Measurements from ENCODE around the gene CEP63.

Gene CEP63

GRCh38 chr3:134485718-134486576 is at the start of gene CEP63, which contains the start of gene ANAPC13:
Gene CEP63 (plus strand): TSS chr3:134486057. CDS start chr3:134495321, 9,264 bp downstream.
Gene ANAPC13 (minus strand): TSS chr3:134485985. CDS start chr3:134482904, 3,081 bp downstream.
- peak; percentile 78 to 84 for DNase-seq (ENCODE audit: low read depth in 2 of 2)

- no peak for DNase-seq (ENCODE audit: low read depth in 2 of 2)
Measured at GRCh38 chr3:134437211-134437752, 48.6 kb upstream of the CEP63 start.

DNA sequence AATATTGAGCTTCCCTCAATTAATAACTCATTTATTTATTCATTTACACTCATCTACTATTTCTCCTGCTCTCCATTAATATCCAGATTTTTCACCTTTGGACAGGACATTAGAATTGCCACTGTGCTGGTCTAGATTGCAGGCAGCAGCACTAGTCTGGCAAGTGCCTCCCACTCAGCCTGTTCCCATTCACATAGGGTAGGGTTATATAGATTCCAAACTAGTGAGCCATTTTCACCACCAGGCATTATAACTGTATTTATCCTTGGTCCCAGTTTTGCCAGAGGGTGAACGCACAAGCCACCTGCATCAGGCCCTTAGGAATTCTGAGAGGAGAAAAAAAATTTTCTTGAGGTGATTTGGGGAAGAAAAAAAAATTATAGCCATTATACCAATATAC is 44.5 kb upstream of the CEP63 start:
- no peak for DNase-seq (ENCODE audit: low read depth in 2 of 2)

- no peak for DNase-seq (ENCODE audit: low read depth in 2 of 2)
Measured at GRCh38 chr3:134441821-134442220, 44.0 kb upstream of the CEP63 start.

DNA sequence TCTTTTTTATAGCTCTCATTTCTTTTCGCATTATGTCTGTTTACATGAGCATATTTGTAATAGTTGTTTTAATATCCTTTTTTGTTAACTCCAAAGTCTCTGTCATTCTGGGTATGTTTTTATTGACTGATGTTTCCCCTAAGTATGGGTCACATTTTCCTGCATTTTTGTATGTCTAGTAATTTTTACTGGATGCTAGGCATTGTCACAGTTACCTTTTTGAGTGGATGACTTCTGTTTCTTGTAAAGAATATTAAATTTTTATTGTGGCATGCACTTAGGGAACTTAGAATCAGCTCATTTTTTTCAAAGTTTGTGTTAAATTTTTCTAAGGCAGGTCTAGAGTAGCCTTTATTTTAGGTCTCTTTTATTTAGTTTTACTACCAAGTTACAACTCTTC is 40.8 kb upstream of the CEP63 start:
- no peak for DNase-seq (ENCODE audit: low read depth in 2 of 2)

- DNase-seq (ENCODE audit: low read depth in 2 of 2) = no peak
Measured at GRCh38 chr3:134445636-134446035, 40.2 kb upstream of the CEP63 start.

DNA sequence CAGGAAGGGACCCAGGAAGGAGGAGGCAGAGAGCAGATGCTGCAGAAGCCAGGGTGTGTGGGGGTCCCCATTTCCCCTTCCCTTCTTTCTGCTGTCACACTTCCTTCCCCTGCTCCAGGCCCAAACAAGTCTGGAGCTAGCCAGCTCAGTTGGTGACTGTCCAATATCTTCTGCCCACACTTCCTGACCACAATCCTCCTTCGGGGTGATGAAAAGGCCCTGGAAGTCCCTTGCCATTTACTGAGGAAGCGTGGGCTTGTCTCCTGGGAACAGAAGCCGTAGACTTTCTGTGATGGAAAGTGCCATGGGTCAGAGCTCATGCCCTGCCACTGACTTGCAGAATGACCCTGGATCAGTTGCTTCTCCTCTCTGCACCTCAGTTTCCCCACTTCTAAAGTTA is 39.1 kb upstream of the CEP63 start:
- DNase-seq (ENCODE audit: low read depth in 2 of 2) = no peak

- DNase-seq (ENCODE audit: low read depth in 2 of 2) = no peak
Measured at GRCh38 chr3:134447351-134447750, 38.5 kb upstream of the CEP63 start.

DNA sequence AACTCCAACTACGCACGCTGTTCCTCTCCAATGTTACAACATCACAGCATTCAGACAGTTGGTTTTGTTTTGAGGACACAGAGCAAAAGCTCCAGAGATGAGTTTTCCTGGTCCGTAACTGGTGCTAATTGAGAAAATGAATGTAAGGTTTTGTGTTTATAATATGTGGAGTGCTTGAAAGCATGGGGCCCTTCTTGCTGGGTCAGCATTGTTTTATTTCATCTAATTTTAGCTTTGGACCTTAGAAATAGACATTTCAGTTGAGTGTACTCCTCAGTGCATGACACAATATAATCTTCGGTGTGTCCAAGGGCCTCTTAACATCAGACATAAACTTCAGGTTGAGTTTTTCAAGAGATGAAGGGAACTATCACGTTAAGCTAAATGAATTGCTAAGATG is 37.2 kb upstream of the CEP63 start:
- no peak for DNase-seq (ENCODE audit: low read depth in 2 of 2)

GRCh38 chr3:134449277-134449676 is 36.6 kb upstream of the CEP63 start:
- no peak for DNase-seq (ENCODE audit: low read depth in 2 of 2)

GRCh38 chr3:134449951-134450350 is 35.9 kb upstream of the CEP63 start:
- DNase-seq (ENCODE audit: low read depth in 2 of 2) = no peak

- no peak for DNase-seq (ENCODE audit: low read depth in 2 of 2)
Measured at GRCh38 chr3:134453631-134454030, 32.2 kb upstream of the CEP63 start.

DNA sequence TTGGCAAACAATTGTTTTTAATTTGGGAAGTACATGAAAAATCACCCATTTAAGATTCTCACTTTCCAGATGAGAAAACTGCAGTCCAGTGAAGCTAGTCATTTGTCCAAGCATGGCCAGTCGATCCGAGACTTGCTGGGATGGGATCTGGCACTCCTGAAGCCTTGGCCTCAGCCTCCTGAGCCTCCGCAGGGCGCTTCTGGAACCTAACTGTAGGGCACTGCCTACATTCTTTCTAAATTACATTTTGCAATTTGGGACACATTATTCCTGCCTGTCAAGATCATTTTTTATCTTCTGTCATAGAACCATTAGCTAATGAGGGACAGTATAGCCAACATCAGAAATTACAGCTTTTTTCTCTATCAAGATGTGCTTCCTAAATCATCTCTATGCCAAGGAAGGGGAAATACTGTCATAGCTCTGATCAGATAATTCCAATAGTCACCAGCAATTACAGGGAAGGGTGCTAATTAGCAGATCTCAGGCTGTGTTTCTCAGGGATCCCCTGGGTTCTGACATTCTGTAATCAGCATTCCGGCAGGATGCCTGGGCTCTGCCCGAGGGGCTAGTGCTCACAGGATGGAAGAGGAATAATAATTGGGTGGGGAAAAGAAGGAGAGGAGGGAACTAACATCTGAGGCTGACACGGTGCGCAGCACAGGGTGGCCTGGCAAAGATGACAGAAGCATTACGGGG is 28.3 kb upstream of the CEP63 start:
- no peak for DNase-seq (ENCODE audit: low read depth in 2 of 2)

GRCh38 chr3:134458406-134458945 is 27.4 kb upstream of the CEP63 start:
- DNase-seq (ENCODE audit: low read depth in 2 of 2) = no peak

GRCh38 chr3:134459562-134459961 is 26.3 kb upstream of the CEP63 start:
- no peak for DNase-seq (ENCODE audit: low read depth in 2 of 2)

DNA sequence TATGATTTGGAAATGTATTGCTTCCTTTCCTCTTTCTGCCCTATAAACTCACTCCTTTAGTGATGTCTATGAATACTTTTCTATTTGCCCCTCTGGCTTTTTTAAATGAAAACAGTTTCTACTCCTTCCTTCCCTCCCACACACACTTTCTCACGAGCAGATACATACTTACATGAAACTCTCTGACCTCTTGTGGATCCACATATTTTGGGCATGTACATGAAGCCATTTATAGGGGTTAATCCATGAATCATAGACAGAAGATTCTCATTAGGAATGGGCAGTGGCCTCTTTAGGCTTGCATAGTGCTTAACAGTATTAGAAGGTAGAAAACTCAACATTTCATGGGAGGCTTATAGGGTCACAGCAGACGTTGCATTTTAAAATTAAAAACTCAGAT is 24.9 kb upstream of the CEP63 start:
- DNase-seq (ENCODE audit: low read depth in 2 of 2) = no peak

DNA sequence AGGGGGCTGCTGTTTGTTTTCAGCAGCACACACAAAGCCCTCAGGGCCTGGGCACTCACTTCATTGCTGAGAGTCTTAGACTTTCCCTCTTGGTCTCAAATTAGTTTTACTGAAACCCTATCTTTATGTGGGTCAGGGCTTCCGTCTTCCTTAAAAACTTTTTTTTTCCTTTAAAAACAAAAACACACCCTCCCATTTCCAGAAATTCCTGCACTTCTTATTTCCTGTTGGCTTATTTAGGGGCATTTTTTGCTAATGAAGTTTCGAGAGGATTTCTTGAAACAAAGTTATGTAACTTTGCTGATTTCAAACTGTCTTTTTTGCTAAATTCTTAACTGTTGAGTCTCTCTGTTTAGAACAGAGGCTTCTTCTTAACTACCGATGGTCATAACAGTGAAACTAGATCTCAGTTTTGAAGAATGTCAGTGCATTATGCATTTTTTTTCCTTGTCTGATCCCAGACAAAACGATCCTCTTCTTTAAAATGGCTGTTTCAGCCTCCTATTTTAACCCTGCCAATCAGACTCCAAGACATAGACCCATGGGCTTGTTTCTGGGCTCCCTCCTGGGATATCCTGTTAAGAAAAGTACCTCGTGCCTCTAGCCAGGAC is 23.4 kb upstream of the CEP63 start:
- no peak for DNase-seq (ENCODE audit: low read depth in 2 of 2)

DNA sequence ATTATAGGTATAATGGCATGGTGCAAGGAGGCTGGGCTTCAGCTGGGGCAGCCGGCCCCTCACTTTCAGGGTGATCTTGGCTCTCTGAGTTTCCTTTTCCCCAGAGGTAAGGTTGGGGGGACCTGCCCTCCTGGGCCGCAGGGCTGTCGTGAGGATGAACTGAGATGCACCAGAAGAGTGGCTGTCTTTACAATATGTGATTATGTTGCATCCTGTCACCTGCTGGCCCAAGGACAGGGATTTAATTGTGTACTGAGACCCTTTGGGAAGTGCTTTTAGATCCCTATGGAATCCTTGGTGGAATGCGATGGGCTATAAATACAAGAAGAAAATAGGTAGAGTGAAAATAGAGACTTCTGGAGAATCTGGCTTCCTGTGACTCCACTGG is 22.2 kb upstream of the CEP63 start:
- DNase-seq (ENCODE audit: low read depth in 2 of 2) = no peak

DNA sequence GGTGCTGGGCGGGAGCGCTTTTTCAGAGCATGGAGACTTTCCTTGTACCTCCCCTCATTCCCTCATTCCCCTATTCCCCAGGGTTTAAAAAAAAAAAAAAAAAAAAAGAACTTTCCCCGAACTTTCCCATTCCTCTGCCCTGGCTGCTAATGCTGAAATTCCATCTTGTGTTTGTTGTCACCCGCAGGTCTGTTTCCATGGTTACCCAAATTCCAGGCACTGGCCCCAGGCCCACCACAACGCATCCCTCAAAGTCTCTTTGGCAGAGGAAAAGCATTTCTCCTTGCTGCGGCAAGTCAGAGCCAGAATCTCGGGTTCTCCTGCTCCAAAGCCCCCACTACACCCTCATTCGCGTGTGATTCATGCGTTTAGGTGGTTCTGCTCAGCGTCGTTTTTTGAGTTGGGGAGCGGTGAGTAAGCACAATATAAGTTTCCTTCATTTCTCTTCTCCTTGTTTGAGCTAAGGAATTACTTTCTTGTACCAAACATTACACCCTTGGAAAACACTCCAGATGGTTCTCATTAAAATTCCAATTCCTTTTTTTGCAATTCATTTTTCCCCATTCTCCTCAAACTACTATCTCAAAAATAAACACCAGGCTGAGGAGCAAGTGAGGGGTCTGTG is 21.7 kb upstream of the CEP63 start:
- DNase-seq (ENCODE audit: low read depth in 2 of 2) = no peak

DNA sequence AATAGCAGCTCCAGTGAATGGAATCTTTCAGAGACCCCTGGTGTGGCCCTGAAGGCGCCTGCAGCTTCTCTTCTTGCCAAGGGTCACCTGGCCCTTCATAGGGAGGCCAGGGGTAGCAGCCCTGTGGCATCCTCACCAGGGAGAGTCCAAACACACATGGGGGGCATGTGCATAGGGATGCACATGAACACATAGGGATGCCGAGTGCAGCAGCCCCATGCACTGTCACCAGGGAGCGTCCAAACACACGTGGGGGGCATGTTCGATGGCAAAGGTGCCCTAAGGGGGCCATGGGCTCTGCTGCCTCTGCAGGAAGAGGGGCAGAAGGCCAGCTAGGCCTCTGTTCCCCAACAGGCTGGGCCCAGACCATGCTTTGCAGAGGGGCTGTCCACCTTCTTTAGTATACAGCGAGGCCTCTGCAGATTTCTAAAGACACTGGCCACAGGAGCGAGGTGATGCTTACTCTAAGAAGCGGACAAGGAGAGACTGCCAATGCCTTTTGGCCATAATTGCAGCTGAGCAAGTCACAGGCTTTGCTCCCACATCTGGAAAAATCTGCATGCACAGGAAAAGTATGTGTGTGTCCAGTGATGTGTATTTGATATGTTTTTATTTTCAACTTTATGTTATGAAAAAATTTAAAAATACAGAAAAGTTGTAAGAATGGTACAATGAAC is 21.0 kb upstream of the CEP63 start:
- DNase-seq (ENCODE audit: low read depth in 2 of 2) = no peak

DNA sequence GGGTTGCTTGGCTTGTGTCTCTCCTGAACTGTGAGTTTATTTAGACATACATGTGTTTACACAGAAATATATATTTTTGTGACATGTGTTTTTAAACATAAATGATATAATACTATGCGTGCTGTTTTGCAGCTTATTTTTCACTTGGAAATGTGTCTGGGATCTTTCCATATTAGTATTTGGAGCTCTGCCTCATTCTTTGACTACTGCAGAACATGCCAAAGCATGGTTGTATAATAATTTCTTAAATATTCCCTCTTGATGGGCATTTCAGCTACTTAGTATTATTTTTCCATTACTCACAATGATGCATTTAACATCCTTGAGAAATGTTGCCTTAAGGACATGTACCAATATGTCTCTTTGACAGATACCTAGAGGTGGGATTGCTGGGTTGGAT is 19.5 kb upstream of the CEP63 start:
- no peak for DNase-seq (ENCODE audit: low read depth in 2 of 2)

All from stimulated activated CD8-positive, alpha-beta memory T cell treated with anti-CD3 and anti-CD28 coated beads, Interleukin-2, amount 100 ng/mL, for 48 hours (primary cell).